ENCODE data around the gene CFAP77. TPM values are rescaled to one million over a fixed set of nuclear protein-coding genes. Genes with fewer than 3 reads are reported as not detected.
A peak's percentile ranks its signal among the peaks of the same experiment; 100 is the strongest.

The CFAP77 gene
- total RNA-seq, 1 experiment from 2014 or later, result not detected

DNA sequence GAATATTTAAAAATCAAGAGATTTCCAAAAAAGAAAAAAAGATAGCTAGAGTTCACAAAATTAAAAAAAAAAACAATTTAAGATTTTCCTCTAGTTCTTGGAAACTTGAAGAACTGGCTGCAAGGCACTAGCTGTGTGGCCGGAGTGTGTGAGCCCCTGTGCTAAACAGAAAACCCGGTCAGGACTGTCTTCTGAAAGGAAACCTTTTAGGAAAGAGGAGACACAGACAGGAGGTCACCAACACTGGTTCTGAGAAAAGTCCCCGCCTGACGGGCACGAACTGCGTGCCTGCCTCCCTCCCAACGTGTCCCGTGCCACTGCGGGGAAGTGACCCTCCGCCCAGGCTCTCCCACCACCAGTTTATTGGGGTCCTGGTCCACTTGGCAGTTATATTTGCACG, 18.6 kb upstream of the CFAP77 start:
- H3K9ac ChIP-seq (ENCODE audit: low read length), result no peak overlapping the region
- no peaks in the 10 kb centered on the region for H3K4me1 ChIP-seq (ENCODE audit: low read length)

DNA sequence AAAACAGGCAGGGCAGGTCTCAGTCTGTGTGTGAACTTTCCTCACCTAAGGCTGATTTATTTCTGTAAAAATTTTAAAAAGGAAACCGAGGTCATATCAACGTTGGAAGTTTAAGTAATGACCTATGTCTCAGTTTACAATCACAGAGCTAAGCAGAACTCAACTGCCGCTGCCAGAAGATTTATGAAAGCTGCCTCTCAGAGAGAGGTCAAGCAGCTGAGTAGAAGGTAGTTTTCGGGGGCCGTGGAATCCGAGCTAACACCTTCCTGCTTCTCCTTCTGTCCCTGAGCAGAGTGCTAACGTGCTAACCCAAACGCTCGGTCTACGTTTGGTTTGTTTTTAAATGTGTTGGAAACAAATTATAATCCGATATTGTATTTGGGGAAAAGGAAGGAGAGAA, 14.5 kb upstream of the CFAP77 start:
- no peak overlapping the region for H3K4me2 ChIP-seq (ENCODE audit: low read depth, low read length, poor library complexity, severe bottlenecking)
- DNase-seq, result no peak
- H3K4me1 ChIP-seq (ENCODE audit: low read length), result no peaks in the 10 kb centered on the region
- no peaks in the 10 kb centered on the region for H3K9me3 ChIP-seq (ENCODE audit: low read length)
- H3K9ac ChIP-seq (ENCODE audit: low read length), result no peak overlapping the region
- H3K36me3 ChIP-seq (ENCODE audit: insufficient read depth, low read length), result peaks cover 33% of the 10 kb centered on the region
- H2AFZ ChIP-seq (ENCODE audit: low read length), result no peak overlapping the region
- no peak overlapping the region for H3K4me3 ChIP-seq (ENCODE audit: low read length)
- H3K27me3 ChIP-seq (ENCODE audit: low read length), result no peaks in the 10 kb centered on the region
- H3K79me2 ChIP-seq (ENCODE audit: low read length), result no peaks in the 10 kb centered on the region
- H3K9me2 ChIP-seq (replicated peaks; ENCODE audit: insufficient read depth, low read length), result no peaks in the 10 kb centered on the region
- H3K27ac ChIP-seq (ENCODE audit: low read length), result no peak overlapping the region
- no peaks in the 10 kb centered on the region for H4K20me1 ChIP-seq (ENCODE audit: insufficient read depth, low read depth, low read length)

More for the DNA sequence above, 18.6 kb upstream of the CFAP77 start:
- Histone ChIP-seq H3K4me3 (ENCODE audit: low read length) (no peak overlapping the region), H4K20me1 (ENCODE audit: insufficient read depth, low read depth, low read length) (no peaks in the 10 kb centered on the region), H3K9me2 (replicated peaks; ENCODE audit: insufficient read depth, low read length) (no peaks in the 10 kb centered on the region), H3K27me3 (ENCODE audit: low read length) (no peaks in the 10 kb centered on the region), H3K9me3 (ENCODE audit: low read length) (no peaks in the 10 kb centered on the region), H3K27ac (ENCODE audit: low read length) (no peak overlapping the region), H3K36me3 (ENCODE audit: insufficient read depth, low read length) (peaks cover 40% of the 10 kb centered on the region), H3K4me2 (ENCODE audit: low read depth, low read length, poor library complexity, severe bottlenecking) (no peak overlapping the region), H2AFZ (ENCODE audit: low read length) (no peak overlapping the region), H3K79me2 (ENCODE audit: low read length) (no peaks in the 10 kb centered on the region)
- no peak for DNase-seq

- H3K9me3 ChIP-seq (ENCODE audit: low read length), result no peaks in the 10 kb centered on the region
- H3K27ac ChIP-seq (ENCODE audit: low read length), result no peak overlapping the region
- peaks cover 7% of the 10 kb centered on the region; the same call in 1 of the 2 replicates for H4K20me1 ChIP-seq (ENCODE audit: insufficient read depth, low read depth, low read length)
- no peaks in the 10 kb centered on the region for H3K27me3 ChIP-seq (ENCODE audit: low read length)
- H3K9ac ChIP-seq (ENCODE audit: low read length), result no peak overlapping the region
- H3K4me2 ChIP-seq (ENCODE audit: low read depth, low read length, poor library complexity, severe bottlenecking), result no peak overlapping the region
- no peak for DNase-seq
- H3K36me3 ChIP-seq (ENCODE audit: insufficient read depth, low read length), result peaks cover 24% of the 10 kb centered on the region
- peaks cover 9% of the 10 kb centered on the region for H3K4me1 ChIP-seq (ENCODE audit: low read length)
- no peak overlapping the region for H3K4me3 ChIP-seq (ENCODE audit: low read length)
- H3K79me2 ChIP-seq (ENCODE audit: low read length), result peaks cover 49% of the 10 kb centered on the region
- no peak overlapping the region for H2AFZ ChIP-seq (ENCODE audit: low read length)
- H3K9me2 ChIP-seq (replicated peaks; ENCODE audit: insufficient read depth, low read length), result no peaks in the 10 kb centered on the region
Observed at GRCh38 chr9:132401824-132402223, 8.2 kb upstream of the CFAP77 start.

GRCh38 chr9:132404228-132404881, 5.7 kb upstream of the CFAP77 start:
- peaks cover 49% of the 10 kb centered on the region for H3K79me2 ChIP-seq (ENCODE audit: low read length)
- H2AFZ ChIP-seq (ENCODE audit: low read length), result no peak overlapping the region
- H3K4me2 ChIP-seq (ENCODE audit: low read depth, low read length, poor library complexity, severe bottlenecking), result no peak overlapping the region
- peaks cover 7% of the 10 kb centered on the region; the same call in 1 of the 2 replicates for H4K20me1 ChIP-seq (ENCODE audit: insufficient read depth, low read depth, low read length)
- no peaks in the 10 kb centered on the region for H3K9me3 ChIP-seq (ENCODE audit: low read length)
- no peak overlapping the region for H3K27ac ChIP-seq (ENCODE audit: low read length)
- no peaks in the 10 kb centered on the region for H3K9me2 ChIP-seq (replicated peaks; ENCODE audit: insufficient read depth, low read length)
- no peak overlapping the region for H3K4me3 ChIP-seq (ENCODE audit: low read length)
- H3K9ac ChIP-seq (ENCODE audit: low read length), result no peak overlapping the region
- no peak for DNase-seq
- H3K4me1 ChIP-seq (ENCODE audit: low read length), result peaks cover 20% of the 10 kb centered on the region
- peaks cover 11% of the 10 kb centered on the region; the same call in 1 of the 2 replicates for H3K36me3 ChIP-seq (ENCODE audit: insufficient read depth, low read length)
- H3K27me3 ChIP-seq (ENCODE audit: low read length), result no peaks in the 10 kb centered on the region

GRCh38 chr9:132406554-132407122, 3.4 kb upstream of the CFAP77 start, which contains the start of gene TTF1:
Gene TTF1, minus strand, starts transcription at chr9:132406840. Its CDS starts 4,019 bp downstream, at chr9:132402821.
- DNase-seq, result peak; percentile 99
- Histone ChIP-seq H3K27me3 (ENCODE audit: low read length) (no peaks in the 10 kb centered on the region), H3K9me3 (ENCODE audit: low read length) (no peaks in the 10 kb centered on the region), H3K4me1 (ENCODE audit: low read length) (peaks cover 39% of the 10 kb centered on the region), H3K36me3 (ENCODE audit: insufficient read depth, low read length) (peaks cover 8% of the 10 kb centered on the region; the same call in 1 of the 2 replicates), H3K27ac (ENCODE audit: low read length) (0 out of 2 replicates have a peak within 1 kb of the TSS, but pooled peaks have one; percentile 26), H3K4me3 (ENCODE audit: low read length) (peak within 1 kb of the TSS; percentile 77), H2AFZ (ENCODE audit: low read length) (peak within 1 kb of the TSS; percentile 47; the same call in 1 of the 2 replicates), H3K79me2 (ENCODE audit: low read length) (peaks cover 45% of the 10 kb centered on the region), H4K20me1 (ENCODE audit: insufficient read depth, low read depth, low read length) (peaks cover 12% of the 10 kb centered on the region; the same call in 1 of the 2 replicates), H3K9ac (ENCODE audit: low read length) (peak within 1 kb of the TSS; percentile 70), H3K4me2 (ENCODE audit: low read depth, low read length, poor library complexity, severe bottlenecking) (peak within 1 kb of the TSS; percentile 77), H3K9me2 (replicated peaks; ENCODE audit: insufficient read depth, low read length) (no peaks in the 10 kb centered on the region)

DNA sequence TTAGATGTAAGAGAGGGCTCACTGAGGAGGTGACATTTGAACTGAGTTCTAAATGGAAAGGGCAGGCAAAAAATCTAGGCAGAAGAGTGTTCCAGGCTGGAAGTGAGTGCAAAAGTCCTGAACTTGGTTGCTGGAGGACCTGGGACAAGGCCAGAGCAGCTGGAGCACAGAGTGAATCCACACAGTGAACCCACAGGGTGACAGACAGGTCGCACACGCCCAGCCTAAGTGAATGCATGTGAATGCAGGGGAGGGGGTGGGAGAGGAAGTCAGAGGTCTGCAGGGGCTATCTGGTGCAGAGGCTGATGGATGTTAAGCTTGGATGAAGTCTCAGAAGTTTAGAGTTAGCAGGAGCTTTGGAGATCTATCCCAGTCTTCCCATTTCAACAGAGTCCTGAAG, 2.8 kb upstream of the CFAP77 start:
- Histone ChIP-seq H4K20me1 (ENCODE audit: insufficient read depth, low read depth, low read length) (peaks cover 13% of the 10 kb centered on the region; the same call in 1 of the 2 replicates), H3K9me2 (replicated peaks; ENCODE audit: insufficient read depth, low read length) (no peaks in the 10 kb centered on the region), H3K27ac (ENCODE audit: low read length) (0 out of 2 replicates have a peak overlapping the region, but pooled peaks have one; percentile 26), H3K4me2 (ENCODE audit: low read depth, low read length, poor library complexity, severe bottlenecking) (peak overlapping the region; percentile 77), H2AFZ (ENCODE audit: low read length) (peak overlapping the region; percentile 47; the same call in 1 of the 2 replicates), H3K79me2 (ENCODE audit: low read length) (peaks cover 40% of the 10 kb centered on the region), H3K9ac (ENCODE audit: low read length) (peak overlapping the region; percentile 47), H3K4me1 (ENCODE audit: low read length) (peaks cover 43% of the 10 kb centered on the region), H3K9me3 (ENCODE audit: low read length) (no peaks in the 10 kb centered on the region), H3K27me3 (ENCODE audit: low read length) (no peaks in the 10 kb centered on the region), H3K4me3 (ENCODE audit: low read length) (peak overlapping the region; percentile 77), H3K36me3 (ENCODE audit: insufficient read depth, low read length) (peaks cover 4% of the 10 kb centered on the region; the same call in 1 of the 2 replicates)
- DNase-seq, result no peak

GRCh38 chr9:132408521-132408920, 1.5 kb upstream of the CFAP77 start:
- peaks cover 43% of the 10 kb centered on the region for H3K4me1 ChIP-seq (ENCODE audit: low read length)
- peaks cover 13% of the 10 kb centered on the region; the same call in 1 of the 2 replicates for H4K20me1 ChIP-seq (ENCODE audit: insufficient read depth, low read depth, low read length)
- no peaks in the 10 kb centered on the region; the same call in 1 of the 2 replicates for H3K36me3 ChIP-seq (ENCODE audit: insufficient read depth, low read length)
- no peak overlapping the region for H3K27ac ChIP-seq (ENCODE audit: low read length)
- H3K9me3 ChIP-seq (ENCODE audit: low read length), result no peaks in the 10 kb centered on the region
- no peak for DNase-seq
- H3K4me2 ChIP-seq (ENCODE audit: low read depth, low read length, poor library complexity, severe bottlenecking), result no peak overlapping the region
- H2AFZ ChIP-seq (ENCODE audit: low read length), result no peak overlapping the region
- H3K27me3 ChIP-seq (ENCODE audit: low read length), result no peaks in the 10 kb centered on the region
- H3K4me3 ChIP-seq (ENCODE audit: low read length), result no peak overlapping the region
- H3K9me2 ChIP-seq (replicated peaks; ENCODE audit: insufficient read depth, low read length), result no peaks in the 10 kb centered on the region
- no peak overlapping the region for H3K9ac ChIP-seq (ENCODE audit: low read length)
- peaks cover 30% of the 10 kb centered on the region for H3K79me2 ChIP-seq (ENCODE audit: low read length)

GRCh38 chr9:132410642-132411041, 631 bp downstream of the CFAP77 start:
- Histone ChIP-seq H3K36me3 (ENCODE audit: insufficient read depth, low read length) (no peaks in the 10 kb centered on the region), H3K9me3 (ENCODE audit: low read length) (no peaks in the 10 kb centered on the region), H3K79me2 (ENCODE audit: low read length) (peaks cover 10% of the 10 kb centered on the region), H2AFZ (ENCODE audit: low read length) (no peak overlapping the region), H4K20me1 (ENCODE audit: insufficient read depth, low read depth, low read length) (peaks cover 9% of the 10 kb centered on the region; the same call in 1 of the 2 replicates), H3K4me1 (ENCODE audit: low read length) (peaks cover 40% of the 10 kb centered on the region), H3K9ac (ENCODE audit: low read length) (no peak overlapping the region), H3K27ac (ENCODE audit: low read length) (no peak overlapping the region), H3K4me2 (ENCODE audit: low read depth, low read length, poor library complexity, severe bottlenecking) (peak overlapping the region; percentile 58), H3K9me2 (replicated peaks; ENCODE audit: insufficient read depth, low read length) (no peaks in the 10 kb centered on the region), H3K27me3 (ENCODE audit: low read length) (no peaks in the 10 kb centered on the region), H3K4me3 (ENCODE audit: low read length) (no peak overlapping the region)
- no peak for DNase-seq

All from Karpas-422 (cell line).